Upper lobe of left lung (tissue), 6 donors: ENCODE data around the gene HOXB2. TPM values are rescaled to one million over a fixed set of nuclear protein-coding genes. Genes with fewer than 3 reads are reported as not detected.

Experiments used
- ATAC-seq, 2 donors: fragments of 200-7000 bp; cut with Tn5 transposase; one replicate each; pipeline ENCODE4 v1.9.1; 2022; ENCODE audit warnings: mild to moderate bottlenecking in 2 of 2, moderate library complexity in 2 of 2; ENCODE audit not compliant: low FRiP score in 2 of 2
- DNase-seq, 2 donors: peaks; one replicate each; pipeline ENCODE4 v3.0.0-alpha.2; 2019 to 2020
- H3K27ac ChIP-seq, 4 donors: fragments of 200-600 bp; sonication (generic); one replicate each; pipeline ENCODE4 v1.5.1; 2016 to 2019
- H3K27me3 ChIP-seq, 4 donors: fragments of 200-600 bp; sonication (generic); one replicate each; pipeline ENCODE4 v1.5.1; 2017 to 2019
- H3K36me3 ChIP-seq, 4 donors: fragments of 200-600 bp; sonication (generic); one replicate each; pipeline ENCODE4 v1.5.1; 2016 to 2019
- H3K4me1 ChIP-seq, 4 donors: fragments of 200-600 bp; sonication (generic); one replicate each; pipeline ENCODE4 v1.5.1; 2018 to 2019
- H3K4me3 ChIP-seq, 4 donors: fragments of 200-600 bp; sonication (generic); one replicate each; pipeline ENCODE4 v1.5.1; 2017 to 2019; ENCODE audit warnings: mild to moderate bottlenecking in 2 of 4, moderate library complexity in 1 of 4
- H3K9me3 ChIP-seq, 4 donors: fragments of 200-600 bp; sonication (generic); one replicate each; pipeline ENCODE4 v1.5.1; 2018 to 2019
- EP300 ChIP-seq, 4 donors: sonication (generic); formaldehyde crosslinking; IDR thresholded peaks; one replicate each; pipeline ENCODE4 v1.5.1; 2017; ENCODE audit warnings: antibody characterized with exemption in 4 of 4, control low read depth in 2 of 4
- POLR2A ChIP-seq, 4 donors: fragments of 450-650 bp; IDR thresholded peaks; one replicate each; pipeline ENCODE4 v1.5.1; 2016 to 2017; ENCODE audit warnings: antibody characterized with exemption in 4 of 4, mild to moderate bottlenecking in 2 of 4
- POLR2AphosphoS5 ChIP-seq, 2 donors: sonication (generic); formaldehyde crosslinking; IDR thresholded peaks; one replicate each; pipeline ENCODE4 v1.5.1; 2017; ENCODE audit warnings: antibody characterized with exemption in 2 of 2
- WGBS, 2 donors: methylation state at CpG; one replicate each; pipeline ENCODE4 v1.1.5; 2017 to 2018; 5-methylcytosine and 5-hydroxymethylcytosine counted together
- total RNA-seq, 6 donors: library from RNA; depleted of rRNA in 4 of 6; stranded (reverse); fragments of >200 nt in 4 of 6; gene quantifications; one replicate each; pipeline versions ENCODE4 v1.1.0 to v1.2.1, GENCODE V29; 2016 to 2021
- TF ChIP-seq, protein P1 (sequence below), 6 experiments: fragments of 450-650 bp in 4 of 6; fragments of 200-600 bp in 2 of 6; sonication (generic) in 2 of 6; IDR thresholded peaks; one replicate each; pipeline ENCODE4 v1.5.1; 2016 to 2019; ENCODE audit warnings: antibody characterized with exemption in 6 of 6
- donor health status: DM: no; HTN: no; CAD: no; lungs with moderate emphysema.
- donor health status: DM: no; HTN: yes; CAD: no; lungs with severe emphysema.

The HOXB2 gene
- total RNA-seq, 6 donors from 2014 or later: 1.4 to 16.1 (median 7.4) TPM

DNA sequence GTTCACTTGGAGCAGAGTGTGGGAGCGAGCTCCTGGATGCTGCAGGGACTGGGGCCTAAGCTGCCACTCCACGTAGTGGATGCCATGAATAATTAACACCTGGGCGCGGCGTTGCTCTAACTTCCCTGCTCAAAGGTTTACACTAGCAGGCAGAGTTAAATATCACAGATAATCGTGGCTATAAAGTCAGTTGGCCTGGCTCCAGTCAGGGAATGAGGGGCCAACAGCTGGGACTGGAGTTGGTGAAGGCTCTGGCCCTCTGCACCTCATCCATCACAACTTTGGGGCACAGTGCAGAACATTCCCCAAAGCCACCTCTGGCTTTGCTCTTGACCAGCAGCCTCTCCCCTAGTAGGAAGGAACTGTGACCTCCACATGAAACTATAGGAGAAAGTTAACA is 22.3 kb upstream of the HOXB2 start:
- Histone ChIP-seq H3K27ac (peak overlapping the region; percentile 7 to 87 (median 34)), H3K9me3 (no peaks in the 10 kb centered on the region), H3K4me3 (no peak overlapping the region), H3K36me3 (no peaks in the 10 kb centered on the region), H3K4me1 (peaks cover 5 to 15% (median 10%) of the 10 kb centered on the region in 4 donors), H3K27me3 (peaks cover 0 to 28% (median 10%) of the 10 kb centered on the region in 4 donors)
- DNase-seq (no peak), ATAC-seq (no peak)
- 37 to 54% methylated on average over 3 to 6 of the region's 6 CpGs for WGBS, 2 donors
- TF ChIP-seq, protein P1, sequence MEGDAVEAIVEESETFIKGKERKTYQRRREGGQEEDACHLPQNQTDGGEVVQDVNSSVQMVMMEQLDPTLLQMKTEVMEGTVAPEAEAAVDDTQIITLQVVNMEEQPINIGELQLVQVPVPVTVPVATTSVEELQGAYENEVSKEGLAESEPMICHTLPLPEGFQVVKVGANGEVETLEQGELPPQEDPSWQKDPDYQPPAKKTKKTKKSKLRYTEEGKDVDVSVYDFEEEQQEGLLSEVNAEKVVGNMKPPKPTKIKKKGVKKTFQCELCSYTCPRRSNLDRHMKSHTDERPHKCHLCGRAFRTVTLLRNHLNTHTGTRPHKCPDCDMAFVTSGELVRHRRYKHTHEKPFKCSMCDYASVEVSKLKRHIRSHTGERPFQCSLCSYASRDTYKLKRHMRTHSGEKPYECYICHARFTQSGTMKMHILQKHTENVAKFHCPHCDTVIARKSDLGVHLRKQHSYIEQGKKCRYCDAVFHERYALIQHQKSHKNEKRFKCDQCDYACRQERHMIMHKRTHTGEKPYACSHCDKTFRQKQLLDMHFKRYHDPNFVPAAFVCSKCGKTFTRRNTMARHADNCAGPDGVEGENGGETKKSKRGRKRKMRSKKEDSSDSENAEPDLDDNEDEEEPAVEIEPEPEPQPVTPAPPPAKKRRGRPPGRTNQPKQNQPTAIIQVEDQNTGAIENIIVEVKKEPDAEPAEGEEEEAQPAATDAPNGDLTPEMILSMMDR (IDR thresholded peaks at IDR 0.05): no peak
- TF ChIP-seq POLR2A (IDR thresholded peaks at IDR 0.05) (no peak), EP300 (IDR thresholded peaks at IDR 0.05) (no peak), POLR2AphosphoS5 (IDR thresholded peaks at IDR 0.05) (no peak)

DNA sequence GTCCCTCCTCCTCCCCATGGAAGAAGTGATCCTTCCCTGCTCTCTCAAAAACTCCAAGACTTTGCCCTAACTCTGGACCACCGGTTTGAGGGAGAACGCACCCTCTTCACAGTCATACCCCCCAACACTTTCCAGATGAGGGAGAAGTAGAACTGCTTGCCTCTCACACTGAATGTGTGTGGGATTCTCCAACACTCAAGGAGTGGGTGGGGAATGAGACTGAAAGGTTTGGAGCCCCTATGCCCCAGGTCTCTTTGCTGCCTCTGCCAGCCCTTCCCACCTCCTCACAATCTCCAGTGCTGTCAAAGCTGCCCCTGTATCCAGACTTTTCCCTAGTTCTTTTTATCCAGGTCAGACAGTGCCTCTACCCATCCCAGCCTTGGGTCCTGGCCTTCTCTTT is 21.8 kb upstream of the HOXB2 start:
- TF ChIP-seq EP300 (IDR thresholded peaks at IDR 0.05): no peak
- no peak for TF ChIP-seq POLR2AphosphoS5 (IDR thresholded peaks at IDR 0.05)
- no peak for TF ChIP-seq POLR2A (IDR thresholded peaks at IDR 0.05)
- TF ChIP-seq, protein P1 (IDR thresholded peaks at IDR 0.05): no peak

DNA sequence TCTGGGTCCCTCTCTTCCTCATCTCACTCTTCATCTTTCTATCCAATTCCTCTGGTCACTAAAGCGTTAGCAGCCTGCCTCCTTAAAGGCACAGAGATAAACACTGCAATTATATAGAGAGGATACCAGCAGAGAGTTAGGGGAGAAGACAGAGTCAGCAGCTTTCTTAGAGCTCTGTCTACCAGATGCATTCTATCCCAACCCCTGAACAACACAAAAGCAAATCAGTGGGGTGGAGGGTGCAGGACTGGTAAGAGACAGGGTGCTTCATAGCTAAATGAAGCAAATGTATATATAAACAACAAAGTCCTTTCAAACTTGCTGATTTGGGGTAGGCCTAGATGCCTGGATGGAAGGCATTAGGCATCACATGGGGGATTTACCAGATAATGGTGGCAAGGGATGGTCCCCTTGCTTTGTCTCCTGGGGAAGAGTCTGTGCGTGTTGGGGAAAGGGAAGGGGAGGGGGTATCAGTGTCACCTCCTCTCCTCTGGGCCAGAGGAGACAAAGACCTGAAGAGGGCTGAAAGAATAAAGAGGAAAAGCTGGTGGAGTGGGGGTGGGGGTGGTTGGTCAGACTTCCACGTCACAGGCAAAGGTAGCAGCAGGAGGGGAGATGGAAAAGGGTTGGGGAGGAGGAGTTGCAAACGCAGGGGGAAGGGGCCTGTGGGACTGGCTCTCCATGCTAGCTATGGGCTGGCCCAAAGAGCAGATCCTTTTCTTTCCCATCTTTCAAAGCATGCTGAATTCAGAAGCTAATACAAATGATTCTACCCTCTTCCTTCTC is 21.2 kb upstream of the HOXB2 start:
- H3K27me3 ChIP-seq: peaks cover 0 to 28% (median 10%) of the 10 kb centered on the region in 4 donors
- no peak for DNase-seq
- TF ChIP-seq, protein P1 (IDR thresholded peaks at IDR 0.05): no peak
- TF ChIP-seq POLR2AphosphoS5 (IDR thresholded peaks at IDR 0.05) (no peak), EP300 (IDR thresholded peaks at IDR 0.05) (no peak), POLR2A (IDR thresholded peaks at IDR 0.05) (no peak)

More for the DNA sequence above, 21.8 kb upstream of the HOXB2 start:
- Histone ChIP-seq H3K27me3 (peaks cover 0 to 28% (median 10%) of the 10 kb centered on the region in 4 donors), H3K4me1 (peaks cover 5 to 15% (median 10%) of the 10 kb centered on the region in 4 donors), H3K4me3 (no peak overlapping the region), H3K36me3 (no peaks in the 10 kb centered on the region), H3K27ac (peak overlapping the region in 3 of 4 donors; percentile 7 to 83 (median 42)), H3K9me3 (no peaks in the 10 kb centered on the region)
- DNase-seq (no peak), ATAC-seq (no peak)
- WGBS, 2 donors: 43 to 49% methylated on average over 2 of the region's 2 CpGs

DNA sequence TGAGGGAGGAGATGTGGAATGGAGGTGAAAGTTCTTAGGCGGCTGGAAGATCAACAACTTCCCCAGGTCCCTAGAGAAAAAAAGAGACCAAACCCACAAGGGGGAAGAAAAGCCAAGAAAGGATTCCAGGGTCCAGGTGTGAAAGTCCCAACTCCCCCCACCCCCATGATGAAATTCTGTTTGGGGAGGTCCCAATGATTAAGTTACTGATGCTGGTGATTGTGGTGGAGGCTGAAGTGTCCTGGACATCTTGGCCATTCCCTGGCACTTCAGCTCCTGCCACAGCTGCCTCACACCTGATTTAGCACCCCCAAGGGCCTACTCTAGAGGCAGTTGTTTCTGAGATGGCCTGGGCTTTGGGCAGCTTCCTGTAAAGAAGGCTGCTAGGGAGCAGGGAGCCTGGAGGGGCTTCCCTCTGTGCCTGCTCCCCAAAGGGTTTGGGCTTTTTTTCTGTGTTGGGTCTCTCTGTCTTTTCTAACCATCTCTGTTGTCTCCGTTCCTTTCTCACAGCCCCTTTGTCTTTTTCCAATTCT is 20.2 kb upstream of the HOXB2 start:
- 56 to 60% methylated on average over 2 of the region's 2 CpGs for WGBS, 2 donors
- Histone ChIP-seq H3K9me3 (no peaks in the 10 kb centered on the region), H3K4me1 (peaks cover 9 to 17% (median 13%) of the 10 kb centered on the region in 4 donors), H3K27me3 (peaks cover 0 to 28% (median 6%) of the 10 kb centered on the region in 4 donors), H3K36me3 (no peaks in the 10 kb centered on the region), H3K27ac (peak overlapping the region in 3 of 4 donors; percentile 53 to 83 (median 56)), H3K4me3 (no peak overlapping the region)
- TF ChIP-seq POLR2A (IDR thresholded peaks at IDR 0.05): no peak
- TF ChIP-seq POLR2AphosphoS5 (IDR thresholded peaks at IDR 0.05): no peak
- TF ChIP-seq, protein P1 (IDR thresholded peaks at IDR 0.05): no peak
- TF ChIP-seq EP300 (IDR thresholded peaks at IDR 0.05): no peak
- DNase-seq (no peak), ATAC-seq (no peak)

More for the DNA sequence above, 21.2 kb upstream of the HOXB2 start:
- Histone ChIP-seq H3K4me3 (no peak overlapping the region), H3K36me3 (no peaks in the 10 kb centered on the region), H3K27ac (peak overlapping the region in 2 of 4 donors; percentile 53 to 83), H3K4me1 (peaks cover 9 to 15% (median 11%) of the 10 kb centered on the region in 4 donors), H3K9me3 (no peaks in the 10 kb centered on the region)
- ATAC-seq: no peak
- 52 to 55% methylated on average over 4 of the region's 4 CpGs for WGBS, 2 donors
